Peyer's patch (tissue), 4 donors: Measurements from ENCODE around the gene AMELX. TPM values are rescaled to one million over a fixed set of nuclear protein-coding genes. Genes with fewer than 3 reads are reported as not detected.

Experiments
- DNase-seq, 3 donors: peaks; one replicate each; pipeline ENCODE4 v3.0.0-alpha.2; 2017 to 2019
- H3K27ac ChIP-seq, 4 donors: fragments of 200-600 bp; sonication (generic); one replicate each; pipeline ENCODE4 v1.5.1; 2016 to 2019
- H3K27me3 ChIP-seq, 2 donors: fragments of 200-600 bp; sonication (generic); one replicate each; pipeline ENCODE4 v1.5.1; 2019
- H3K36me3 ChIP-seq, 3 donors: fragments of 200-600 bp; sonication (generic); one replicate each; pipeline ENCODE4 v1.5.1; 2016 to 2019
- H3K4me1 ChIP-seq, 4 donors: fragments of 200-600 bp; sonication (generic); one replicate each; pipeline ENCODE4 v1.5.1; 2016 to 2019
- H3K4me3 ChIP-seq, 4 donors: fragments of 200-600 bp; sonication (generic); 1 replicate in 3 of 4; 2 replicates in 1 of 4; pipeline ENCODE4 v1.5.1; 2016 to 2019; ENCODE audit warnings: mild to moderate bottlenecking in 1 of 4
- H3K9me3 ChIP-seq, 4 donors: fragments of 200-600 bp; sonication (generic); one replicate each; pipeline ENCODE4 v1.5.1; 2016 to 2019; ENCODE audit warnings: mild to moderate bottlenecking in 1 of 4
- CTCF ChIP-seq, 6 experiments: fragments of 450-650 bp in 4 of 6; fragments of 200-600 bp in 2 of 6; sonication (generic) in 1 of 6; IDR thresholded peaks; one replicate each; pipeline ENCODE4 v1.5.1; 2017 to 2019; ENCODE audit warnings: antibody characterized with exemption in 6 of 6, mild to moderate bottlenecking in 3 of 6, moderate library complexity in 1 of 6
- POLR2A ChIP-seq, 2 donors: fragments of 450-650 bp; IDR thresholded peaks; one replicate each; pipeline ENCODE4 v1.5.1; 2017; ENCODE audit warnings: antibody characterized with exemption in 2 of 2, mild to moderate bottlenecking in 2 of 2, moderate library complexity in 2 of 2
- total RNA-seq, 4 donors: library from RNA; depleted of rRNA; stranded (reverse); fragments of >200 nt; gene quantifications; one replicate each; pipeline ENCODE4 v1.1.0, GENCODE V29; 2016

AMELX gene
- total RNA-seq, 4 donors from 2014 or later, result not detected

GRCh38 chrX:11321986-11322385, 28.8 kb downstream of the AMELX start:
- Histone ChIP-seq H3K4me3 (no peak overlapping the region), H3K36me3 (no peaks in the 10 kb centered on the region), H3K9me3 (no peaks in the 10 kb centered on the region), H3K27me3 (no peaks in the 10 kb centered on the region), H3K4me1 (no peaks in the 10 kb centered on the region), H3K27ac (no peak overlapping the region)
- DNase-seq, result no peak
- TF ChIP-seq POLR2A (IDR thresholded peaks at IDR 0.05), result no peak
- TF ChIP-seq CTCF (IDR thresholded peaks at IDR 0.05), result no peak

- Histone ChIP-seq H3K36me3 (no peaks in the 10 kb centered on the region), H3K27ac (no peak overlapping the region), H3K9me3 (no peaks in the 10 kb centered on the region), H3K4me3 (no peak overlapping the region), H3K4me1 (no peaks in the 10 kb centered on the region), H3K27me3 (no peaks in the 10 kb centered on the region)
- TF ChIP-seq POLR2A (IDR thresholded peaks at IDR 0.05), result no peak
- TF ChIP-seq CTCF (IDR thresholded peaks at IDR 0.05), result no peak
- DNase-seq, result no peak
These were observed 34.9 kb downstream of the AMELX start for GRCh38 chrX:11328134-11328533.

GRCh38 chrX:11329021-11329420, 35.8 kb downstream of the AMELX start:
- Histone ChIP-seq H3K4me3 (no peak overlapping the region), H3K4me1 (no peaks in the 10 kb centered on the region), H3K9me3 (no peaks in the 10 kb centered on the region), H3K27ac (no peak overlapping the region), H3K27me3 (no peaks in the 10 kb centered on the region), H3K36me3 (no peaks in the 10 kb centered on the region)
- no peak for DNase-seq
- no peak for TF ChIP-seq CTCF (IDR thresholded peaks at IDR 0.05)

- Histone ChIP-seq H3K27ac (no peak overlapping the region), H3K36me3 (no peaks in the 10 kb centered on the region), H3K4me1 (no peaks in the 10 kb centered on the region), H3K4me3 (no peak overlapping the region), H3K27me3 (no peaks in the 10 kb centered on the region), H3K9me3 (no peaks in the 10 kb centered on the region)
- DNase-seq, result no peak
- TF ChIP-seq POLR2A (IDR thresholded peaks at IDR 0.05) (no peak), CTCF (IDR thresholded peaks at IDR 0.05) (no peak)
These were observed 38.6 kb downstream of the AMELX start for GRCh38 chrX:11331788-11332187.

GRCh38 chrX:11334165-11334564, 41.0 kb downstream of the AMELX start:
- Histone ChIP-seq H3K4me1 (no peaks in the 10 kb centered on the region), H3K27ac (no peak overlapping the region), H3K27me3 (no peaks in the 10 kb centered on the region), H3K4me3 (no peak overlapping the region), H3K9me3 (no peaks in the 10 kb centered on the region), H3K36me3 (no peaks in the 10 kb centered on the region)
- no peak for DNase-seq
- TF ChIP-seq CTCF (IDR thresholded peaks at IDR 0.05) (no peak), POLR2A (IDR thresholded peaks at IDR 0.05) (no peak)

- Histone ChIP-seq H3K9me3 (no peaks in the 10 kb centered on the region), H3K27ac (no peak overlapping the region), H3K27me3 (no peaks in the 10 kb centered on the region), H3K4me1 (no peaks in the 10 kb centered on the region), H3K4me3 (no peak overlapping the region), H3K36me3 (no peaks in the 10 kb centered on the region)
- no peak for DNase-seq
- no peak for TF ChIP-seq CTCF (IDR thresholded peaks at IDR 0.05)
- TF ChIP-seq POLR2A (IDR thresholded peaks at IDR 0.05), result no peak
These were observed 43.0 kb downstream of the AMELX start for GRCh38 chrX:11336201-11336600.
